ENCODE measurements around the gene GPRASP1.

DNA sequence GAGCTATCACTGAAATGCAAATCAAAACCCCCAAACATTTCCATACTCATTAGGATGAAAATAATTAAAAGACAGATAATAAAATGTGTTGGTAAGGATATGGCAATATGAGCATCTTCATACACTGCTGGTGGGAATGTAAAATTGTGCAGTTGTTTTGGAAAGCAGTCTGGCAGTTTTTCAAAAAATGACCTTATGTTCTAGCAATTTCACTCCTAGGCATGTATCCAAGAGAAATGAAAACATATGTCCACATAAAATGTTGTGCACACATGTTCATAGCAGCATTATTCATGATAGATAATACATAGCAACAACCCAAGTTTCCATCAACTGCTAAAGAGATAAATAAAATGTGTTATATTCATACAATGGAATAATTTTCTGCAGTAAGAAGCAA lies 46.2 kb downstream of the GPRASP1 start:
- TF ChIP-seq CTCF (IDR thresholded peaks at IDR 0.05; ENCODE audit: borderline replicate concordance, extremely low read depth, low read length, poor library complexity, severe bottlenecking): no peak
- no peak for TF ChIP-seq EZH2 (IDR thresholded peaks at IDR 0.05; ENCODE audit: borderline replicate concordance, low read depth, low read length, severe bottlenecking)
